Endometrial microvascular endothelial cells (primary cell): ENCODE data around the gene H2BK1. TPM values are rescaled to one million over a fixed set of nuclear protein-coding genes. Genes with fewer than 3 reads are reported as not detected.

Source experiments
- in situ Hi-C: cut with HindIII; loops from 2 replicates; pipeline ENCODE4 v1.10.0; 2017; ENCODE audit warnings: low sequenced_read_pairs, low pct_unique_long_range_greater_than_20kb; ENCODE audit errors: inconsistent ontology term
- total RNA-seq: library from RNA; depleted of rRNA; stranded (reverse); fragments of >200 nt; gene quantifications from one replicate; pipeline ENCODE4 v1.2.3, GENCODE V29; 2015; ENCODE audit errors: inconsistent ontology term

Gene H2BK1
- total RNA-seq, 1 donor from 2014 or later = not detected

DNA sequence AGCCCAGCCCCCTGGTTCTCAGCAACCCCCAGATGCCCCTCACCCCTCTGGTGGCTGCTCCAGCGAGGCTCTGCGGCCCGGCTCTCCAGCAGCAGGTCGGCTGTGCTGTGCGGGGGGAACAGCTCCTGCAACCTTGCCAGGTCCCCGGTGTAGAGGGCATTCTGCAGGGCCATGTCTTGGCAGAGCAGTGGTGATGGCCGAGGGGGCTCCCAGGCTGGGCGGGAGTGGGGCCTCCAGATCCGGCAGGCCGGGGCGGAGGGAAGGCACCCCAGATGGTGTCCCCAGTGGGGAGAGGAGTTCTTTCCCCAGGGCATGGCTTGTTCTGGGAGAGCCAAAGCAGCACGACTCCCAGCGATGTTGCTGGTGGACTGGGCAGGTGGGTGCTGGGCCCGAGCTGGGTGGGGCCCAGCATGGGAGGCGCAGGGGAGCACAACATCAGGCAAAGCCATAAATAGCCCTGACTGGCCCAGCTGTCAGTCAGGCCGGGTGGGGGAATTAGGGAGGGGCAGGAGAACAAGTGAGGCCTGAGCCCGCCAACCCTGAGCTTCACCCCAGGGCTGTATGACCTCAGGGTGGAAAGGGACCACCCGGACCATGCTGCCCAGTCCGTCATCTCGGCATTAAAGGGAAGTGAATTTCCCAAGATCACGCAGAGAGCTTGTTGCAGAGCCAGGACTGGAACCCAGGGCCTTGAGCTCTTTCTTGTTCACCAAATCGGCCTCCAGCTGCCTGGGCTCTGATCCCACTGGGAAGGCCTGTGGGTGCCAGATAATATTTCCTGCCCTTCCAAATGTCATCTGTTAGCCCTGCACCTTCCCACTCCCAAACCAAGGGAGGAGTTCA, 22.7 kb downstream of the H2BK1 start:
- in situ Hi-C loops = no loop called here

DNA sequence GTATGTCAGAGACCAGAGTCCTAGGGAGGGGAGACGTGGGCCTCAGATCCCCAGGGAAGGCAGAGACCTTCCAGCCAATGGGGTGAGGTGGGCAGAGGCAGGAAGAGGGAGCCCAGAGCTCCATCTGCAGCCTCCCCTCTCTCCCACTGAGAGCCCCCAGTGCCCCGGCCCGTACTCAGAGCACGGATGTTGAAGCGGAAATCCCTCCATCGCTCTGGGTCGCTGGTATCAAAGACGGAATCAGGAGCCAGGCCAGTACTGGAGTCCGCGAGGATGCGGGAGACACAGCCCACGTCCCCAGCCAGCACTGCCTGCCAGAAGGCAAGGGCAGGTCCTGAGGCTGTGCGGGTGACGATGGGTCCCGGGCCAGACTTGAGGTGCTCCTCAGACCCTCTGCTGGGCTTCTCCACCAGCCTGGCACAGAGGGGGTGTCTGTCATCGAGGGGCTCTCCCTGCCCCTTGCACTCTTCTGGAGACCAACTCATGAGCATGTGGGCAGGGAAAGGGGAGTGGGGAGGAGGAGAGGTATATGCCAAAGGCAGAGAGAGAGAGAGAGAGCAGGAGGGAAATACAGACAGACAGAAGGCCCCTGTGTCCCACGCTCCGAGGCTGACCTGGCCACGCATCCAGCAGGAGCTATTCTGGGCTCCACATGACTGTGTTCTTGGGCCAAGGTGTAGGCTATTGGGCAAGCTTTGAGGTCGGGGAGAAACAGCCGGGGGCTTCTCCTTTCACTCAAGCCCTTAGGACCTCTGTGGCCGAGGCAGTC, 23.5 kb downstream of the H2BK1 start, which contains the start of gene ASB10:
TSS of gene ASB10 (minus strand) at position 611 of the 769 bp plus-strand sequence. CDS start at position 491, 120 bp downstream.
- in situ Hi-C loops = no loop called here

DNA sequence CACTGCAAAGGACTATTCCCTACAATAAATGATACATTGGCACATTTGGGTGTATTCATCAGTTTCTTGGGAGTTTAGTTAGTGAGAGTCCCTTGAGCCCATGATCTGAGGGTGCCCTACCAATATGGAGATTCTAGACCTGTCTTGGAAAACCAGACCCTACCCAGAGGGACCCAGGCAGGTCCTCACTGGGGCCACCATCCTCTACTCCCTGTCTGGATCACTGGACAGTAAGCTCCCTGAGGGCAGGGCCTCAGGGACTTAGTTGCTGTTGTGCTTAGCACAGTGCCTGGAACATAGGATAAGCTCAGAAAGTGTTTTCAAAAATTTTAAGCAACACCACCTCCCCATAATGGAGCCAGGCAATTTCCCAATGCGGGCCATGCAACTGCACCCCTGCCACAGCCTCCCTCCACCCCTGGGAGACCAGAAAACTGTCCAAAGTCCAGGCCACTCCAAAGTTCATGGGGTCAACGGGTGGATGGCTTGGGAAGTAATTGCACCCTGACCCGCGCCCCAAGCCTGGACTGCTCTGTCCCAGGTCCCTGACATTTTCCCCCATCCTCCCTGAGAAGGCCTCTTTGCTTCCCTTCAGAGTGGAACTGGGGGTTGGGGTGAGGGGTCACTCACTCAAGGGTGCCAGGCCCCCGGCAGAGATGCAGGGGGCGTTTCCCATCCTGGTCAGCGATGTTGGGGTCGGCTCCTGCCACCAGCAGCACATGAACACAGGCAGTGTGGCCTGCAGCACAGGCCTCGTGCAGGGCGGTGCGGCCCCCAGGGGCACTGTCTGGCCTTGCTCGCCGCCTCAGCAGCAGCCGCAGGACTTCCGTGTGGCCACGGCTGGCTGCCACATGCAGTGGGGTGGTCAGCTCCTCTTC, 24.3 kb downstream of the H2BK1 start:
- in situ Hi-C loops = no loop called here

DNA sequence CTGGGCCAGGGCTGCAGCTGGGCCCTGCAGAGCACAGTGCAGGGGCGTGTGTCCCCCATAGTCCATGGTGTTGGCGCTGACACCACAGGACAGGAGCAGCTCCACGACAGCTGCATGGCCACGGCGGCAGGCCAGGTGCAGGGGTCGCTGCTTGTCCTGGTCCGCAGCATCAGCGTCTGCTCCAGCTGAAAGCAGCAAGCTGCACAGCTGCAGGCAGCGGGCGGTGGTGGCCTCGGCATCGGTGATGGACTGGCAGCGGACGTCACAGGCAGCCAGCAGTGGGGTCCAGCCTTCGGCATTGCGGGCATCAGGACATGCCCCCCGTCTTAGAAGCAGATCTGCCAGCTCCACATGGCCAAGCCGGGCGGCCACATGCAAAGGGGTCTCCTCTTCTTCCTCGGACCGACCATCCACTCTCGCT, 29.3 kb downstream of the H2BK1 start:
- in situ Hi-C loops = no loop called here

DNA sequence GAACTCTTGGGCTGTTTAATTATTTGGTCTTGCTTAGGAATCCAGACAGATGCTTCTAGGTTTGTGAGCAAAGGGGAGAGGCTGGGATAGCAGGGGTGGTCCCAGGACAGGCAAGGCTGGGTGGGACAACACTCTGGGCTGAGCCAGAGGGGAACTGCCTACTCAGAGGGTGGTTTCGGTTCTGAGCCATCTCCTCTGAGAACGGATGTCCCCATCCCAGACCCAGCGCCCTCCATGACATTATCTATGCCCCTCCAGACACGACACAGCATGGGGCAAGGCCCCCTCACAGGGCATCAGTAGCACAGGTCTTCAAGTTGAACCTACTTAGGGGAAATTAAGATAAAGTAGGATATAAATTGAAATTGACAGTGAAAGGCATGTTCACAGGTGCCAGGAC, 30.3 kb downstream of the H2BK1 start:
- in situ Hi-C loops = no loop called here

DNA sequence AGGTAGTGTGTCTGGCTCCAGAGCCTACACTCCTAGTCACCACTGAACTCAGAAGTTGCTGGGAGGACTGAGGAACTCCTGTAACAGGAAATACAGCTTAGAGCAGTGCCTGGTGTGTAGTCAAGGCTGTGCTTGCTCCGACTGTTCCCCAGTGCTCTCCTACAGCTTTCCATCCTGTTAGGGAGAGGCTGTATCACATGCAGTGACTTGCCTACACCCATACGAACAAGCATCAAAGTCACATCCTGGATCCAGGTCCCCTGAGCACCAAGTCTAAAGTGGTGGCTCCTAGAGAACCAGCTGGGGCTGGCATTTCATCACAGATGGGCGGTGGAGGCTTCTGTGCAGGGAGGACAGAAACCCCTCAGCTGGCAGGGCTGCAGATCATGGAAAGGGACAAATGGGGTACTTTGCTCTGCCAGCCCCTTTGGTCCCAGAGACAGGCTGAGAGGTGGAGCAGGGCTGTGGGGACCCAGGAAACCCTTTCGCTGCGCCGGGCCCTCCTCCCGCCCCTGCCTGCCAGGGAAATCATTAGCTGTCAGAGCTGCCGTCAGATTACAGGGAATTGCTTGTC, 30.9 kb downstream of the H2BK1 start:
- in situ Hi-C loops = no loop called here

DNA sequence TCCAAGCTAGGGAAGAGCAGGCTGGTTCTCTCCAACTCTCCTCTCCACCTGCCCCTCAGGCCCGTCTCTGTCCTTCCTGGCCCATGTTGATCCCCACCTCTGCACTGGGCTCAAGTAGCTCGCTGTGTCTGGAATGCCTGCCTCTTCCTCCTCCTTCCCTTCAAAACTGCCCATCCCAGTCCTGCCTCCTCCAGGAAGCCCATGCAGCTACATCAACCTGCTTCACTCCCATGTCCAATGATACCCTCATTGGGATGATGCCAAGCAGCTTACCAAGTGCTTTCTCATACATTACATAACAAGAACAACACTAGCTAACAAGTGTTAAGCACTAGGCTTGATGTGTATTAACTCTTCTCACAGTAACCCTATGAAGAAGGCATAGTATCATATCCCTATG, 31.5 kb downstream of the H2BK1 start:
- in situ Hi-C loops = no loop called here

DNA sequence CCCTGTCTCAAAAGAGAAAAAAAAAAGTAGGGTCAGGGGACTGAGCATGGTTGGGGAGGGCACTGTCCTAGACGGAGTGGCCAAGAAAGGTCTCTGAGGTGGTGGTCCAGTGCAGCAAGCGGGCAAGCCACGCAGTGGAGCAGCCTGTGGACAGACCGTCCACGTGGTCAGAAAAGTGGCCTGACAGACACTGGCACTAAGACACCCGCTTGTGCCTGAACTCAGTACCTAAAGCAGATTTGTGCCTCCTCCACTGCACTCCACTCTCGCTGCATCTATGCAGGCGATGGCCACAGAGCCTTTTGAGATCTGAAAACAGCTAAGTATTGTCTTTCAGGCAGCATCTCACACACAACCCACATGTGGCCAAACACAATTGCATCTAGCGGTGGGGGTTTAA, 32.1 kb downstream of the H2BK1 start:
- in situ Hi-C loops = no loop called here

DNA sequence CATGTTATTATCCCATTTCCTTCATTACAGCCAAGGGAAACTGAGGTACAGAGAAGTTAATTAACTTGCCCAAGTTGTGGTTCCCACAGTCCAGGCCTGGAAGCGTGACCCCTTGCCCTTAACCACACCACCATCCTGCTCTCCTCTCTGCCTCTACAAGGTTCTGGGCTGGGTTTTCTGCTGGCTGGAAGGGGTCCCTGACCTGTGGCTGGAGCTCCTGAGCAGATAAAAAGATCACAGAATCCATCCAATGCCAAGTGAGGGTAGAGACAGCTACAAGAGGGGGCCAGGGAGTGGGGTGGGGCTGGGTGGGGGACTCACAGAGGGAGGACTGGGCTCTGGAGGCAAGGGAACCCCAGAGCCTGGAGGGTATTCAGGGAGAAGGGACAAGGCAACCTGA, 33.0 kb downstream of the H2BK1 start:
- in situ Hi-C loops = no loop called here

DNA sequence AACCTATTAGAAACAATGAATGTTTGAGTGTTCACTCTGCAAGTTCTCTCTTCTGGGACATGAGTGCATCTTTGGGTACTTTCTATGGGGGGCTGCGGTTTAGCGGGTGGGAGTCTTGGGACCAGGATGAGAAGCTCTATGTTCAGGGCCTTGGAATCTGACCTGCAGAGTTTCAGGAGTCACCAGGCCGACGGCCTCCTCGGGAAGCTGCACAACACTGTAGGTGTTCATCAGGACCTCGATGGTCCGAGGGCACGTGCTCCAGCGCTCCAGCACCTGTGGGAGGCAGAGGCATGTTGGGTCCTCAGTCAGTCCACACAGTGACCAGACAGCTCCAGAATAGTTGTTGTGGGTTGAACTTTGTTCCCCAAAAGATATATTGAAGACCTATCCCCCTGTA, 33.9 kb downstream of the H2BK1 start:
- in situ Hi-C loops = no loop called here

DNA sequence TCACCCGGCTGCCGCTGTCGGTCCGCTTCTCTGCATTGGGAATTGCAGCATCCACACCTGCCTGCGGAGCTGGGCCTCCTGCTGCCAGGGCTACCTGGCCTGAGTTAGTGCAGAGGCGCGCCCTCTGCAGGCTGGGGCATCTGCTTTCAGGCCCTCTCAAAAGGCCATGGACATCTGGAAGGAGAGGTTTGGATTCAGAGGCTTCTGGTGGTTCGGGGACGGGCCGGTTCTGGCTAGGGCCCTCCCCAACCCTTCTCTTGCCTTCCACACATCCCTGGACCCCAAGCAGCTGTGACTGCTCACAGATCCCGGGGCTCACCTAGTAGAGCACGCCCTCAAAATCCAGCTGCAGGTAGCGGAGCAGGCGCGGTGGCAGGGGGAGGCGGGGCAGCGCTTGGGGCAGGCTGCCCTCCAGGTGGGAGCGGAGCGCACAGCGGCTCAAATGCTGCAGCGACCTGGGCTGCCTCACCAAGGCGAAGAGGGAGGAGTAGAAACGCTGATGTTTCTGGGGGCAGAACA, 34.4 kb downstream of the H2BK1 start:
- in situ Hi-C loops = no loop called here

DNA sequence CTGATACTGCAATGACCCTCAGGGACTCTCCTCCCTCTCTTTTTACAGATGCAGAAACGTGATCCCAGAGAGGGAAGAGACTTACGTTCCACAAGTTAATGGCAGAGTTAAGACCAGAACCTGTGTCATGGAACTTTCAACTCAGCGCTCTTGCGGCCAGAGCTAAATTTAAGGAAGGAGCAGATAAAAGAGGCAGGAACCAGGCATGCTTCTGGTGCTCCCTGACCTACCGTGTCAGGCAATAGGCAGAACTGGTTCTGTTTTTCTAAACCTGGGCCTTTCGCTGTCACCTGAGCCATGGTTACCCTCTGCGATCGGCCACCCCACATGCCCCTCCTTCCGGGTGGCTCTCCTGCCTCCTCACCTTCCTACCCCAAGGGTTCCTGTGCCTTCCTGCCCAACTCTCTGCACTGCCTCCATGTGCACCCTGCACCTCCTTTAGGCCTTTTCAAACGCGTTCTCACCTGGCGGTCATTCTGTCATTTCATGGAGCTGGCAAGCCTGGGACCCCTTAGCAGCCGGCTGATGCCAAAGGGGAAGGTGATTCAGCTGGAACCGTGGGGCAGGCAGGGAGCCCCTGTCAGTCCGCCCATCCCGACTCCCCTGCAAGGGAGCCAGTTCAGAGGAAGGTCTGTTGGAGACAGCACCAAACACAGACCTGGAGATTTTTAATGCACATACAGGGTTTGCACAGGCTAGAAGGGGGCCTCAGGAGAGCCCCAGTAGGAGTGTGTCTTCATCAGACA, 35.1 kb downstream of the H2BK1 start:
- in situ Hi-C loops = no loop called here

DNA sequence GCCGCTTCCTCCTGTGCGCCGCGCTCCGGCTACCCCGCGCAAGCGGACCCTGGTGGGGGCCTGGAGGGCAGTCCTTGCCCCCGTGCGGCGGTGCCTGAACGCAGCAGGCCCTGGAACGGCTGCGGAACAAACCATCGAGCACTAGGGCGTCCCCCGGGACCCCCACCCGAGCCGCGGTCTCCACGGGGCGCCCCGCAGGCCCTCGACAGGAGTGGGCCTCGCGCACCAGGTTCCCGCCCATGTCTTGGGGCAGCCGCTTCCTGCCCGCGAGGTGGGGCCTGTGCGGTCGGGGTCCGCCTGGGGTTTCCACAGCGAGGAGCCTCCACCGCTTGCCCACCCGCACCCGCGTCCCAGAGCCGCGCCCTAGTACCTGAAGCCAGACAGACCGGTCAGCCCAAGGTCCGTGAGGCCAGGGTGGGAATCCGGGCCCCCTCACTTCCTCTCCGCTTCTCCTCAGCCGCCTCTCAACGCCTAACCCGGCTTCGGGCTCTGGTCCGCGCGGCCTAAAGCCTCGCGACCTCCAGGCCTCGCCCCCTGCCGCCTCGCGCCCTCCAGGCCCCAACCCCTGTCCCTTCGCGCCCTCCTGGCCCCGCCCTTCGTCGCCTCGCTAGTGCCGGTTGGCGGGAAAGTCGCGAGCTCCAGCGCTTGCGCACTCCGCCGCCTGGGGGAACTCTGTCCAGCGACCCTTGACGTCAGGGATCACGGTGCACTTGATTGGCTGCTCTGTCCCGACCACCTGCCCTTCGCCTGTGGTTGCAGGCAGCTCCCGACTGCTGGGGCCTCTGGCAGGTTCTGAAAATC, 35.8 kb downstream of the H2BK1 start:
- in situ Hi-C loops = no loop called here

DNA sequence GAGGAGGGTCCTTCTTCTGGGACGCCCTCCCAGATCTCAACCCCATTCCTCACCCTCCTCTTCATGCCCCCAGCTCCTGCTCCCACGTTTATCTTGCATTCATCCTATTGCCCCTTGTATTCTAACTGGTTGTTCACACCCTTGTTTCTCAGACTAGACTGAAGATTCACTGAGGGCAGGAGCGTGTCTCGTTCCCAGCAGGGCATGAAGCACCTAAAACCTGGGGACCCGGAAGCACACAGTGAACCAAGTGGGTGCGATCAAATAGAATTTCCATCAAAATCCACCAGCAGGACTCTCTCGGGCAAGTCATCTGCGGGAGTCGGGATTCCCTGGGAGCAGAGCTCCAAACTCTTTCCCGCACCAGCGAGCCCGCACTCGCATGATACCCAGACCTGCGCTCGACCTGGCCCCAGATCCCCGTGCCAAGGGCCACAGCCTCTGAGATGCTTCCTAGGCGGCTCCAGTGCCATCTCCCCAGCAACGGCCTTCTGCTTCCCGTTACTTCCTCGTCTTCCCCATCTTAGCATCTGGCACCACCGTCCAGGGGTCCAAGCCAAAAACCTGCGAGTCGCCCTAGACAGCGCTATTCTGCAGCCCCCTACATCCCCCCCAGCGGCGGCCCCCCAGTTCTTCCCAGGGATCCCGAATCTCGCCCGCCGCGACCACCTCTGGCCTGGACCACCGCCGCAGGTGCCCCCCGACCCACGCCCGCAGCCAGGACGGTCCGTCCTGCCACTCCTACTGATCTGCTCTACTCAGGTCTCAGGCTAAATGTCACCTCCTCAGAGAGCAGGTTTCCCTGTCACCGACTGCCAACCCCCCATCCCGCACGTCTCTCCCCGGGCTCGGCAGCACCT, 36.7 kb downstream of the H2BK1 start:
- in situ Hi-C loops = no loop called here

DNA sequence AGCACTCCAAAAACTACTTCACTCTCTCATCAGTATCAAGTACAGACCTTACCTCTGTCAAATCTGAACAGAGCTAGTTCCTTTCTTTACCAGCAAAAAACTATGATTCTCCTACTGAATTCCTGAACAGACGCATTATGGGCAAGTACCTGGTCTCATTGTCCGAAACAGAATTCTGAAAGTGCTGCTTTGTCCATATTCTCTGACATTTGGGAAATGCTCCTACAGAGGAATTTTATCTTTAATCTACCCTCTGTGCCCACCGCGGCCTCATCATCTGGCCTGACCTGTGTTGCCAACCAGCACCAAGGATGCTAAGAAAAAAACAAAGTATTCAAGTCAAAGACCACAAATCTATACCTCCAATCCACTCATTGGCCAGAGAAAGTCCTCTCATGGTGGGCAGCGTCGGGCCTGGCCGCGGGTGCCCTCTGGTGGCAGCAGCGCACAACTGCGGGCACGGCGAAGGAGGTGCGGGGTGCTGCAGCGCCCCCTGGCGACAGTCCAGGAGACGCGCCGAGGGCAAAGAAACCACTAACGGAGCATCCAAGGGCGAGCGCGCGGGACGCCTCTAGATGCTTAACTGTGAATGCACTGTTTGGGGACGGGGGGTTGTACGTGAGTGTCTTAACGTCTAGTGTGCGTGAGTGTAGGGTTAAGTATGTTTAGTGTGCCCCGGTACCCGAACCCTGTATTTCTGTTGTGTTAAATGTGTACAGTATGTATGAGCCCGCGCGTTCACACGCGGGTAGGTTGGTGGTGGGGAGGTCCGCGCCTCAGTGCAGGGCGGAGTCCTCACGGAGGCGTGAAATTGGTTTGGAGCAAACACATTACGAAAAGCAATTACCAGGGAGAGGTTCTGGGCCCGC, 37.8 kb downstream of the H2BK1 start:
- in situ Hi-C loops = no loop called here
